ENCODE data around the gene PIGU. TPM values are rescaled to one million over a fixed set of nuclear protein-coding genes. Genes with fewer than 3 reads are reported as not detected.

The PIGU gene
- total and polyA plus RNA-seq, 2 of the 13 experiments (the other 11 are each of a cell fraction or from before 2014, with no cell fraction given) = 45.5 to 231 TPM

DNA sequence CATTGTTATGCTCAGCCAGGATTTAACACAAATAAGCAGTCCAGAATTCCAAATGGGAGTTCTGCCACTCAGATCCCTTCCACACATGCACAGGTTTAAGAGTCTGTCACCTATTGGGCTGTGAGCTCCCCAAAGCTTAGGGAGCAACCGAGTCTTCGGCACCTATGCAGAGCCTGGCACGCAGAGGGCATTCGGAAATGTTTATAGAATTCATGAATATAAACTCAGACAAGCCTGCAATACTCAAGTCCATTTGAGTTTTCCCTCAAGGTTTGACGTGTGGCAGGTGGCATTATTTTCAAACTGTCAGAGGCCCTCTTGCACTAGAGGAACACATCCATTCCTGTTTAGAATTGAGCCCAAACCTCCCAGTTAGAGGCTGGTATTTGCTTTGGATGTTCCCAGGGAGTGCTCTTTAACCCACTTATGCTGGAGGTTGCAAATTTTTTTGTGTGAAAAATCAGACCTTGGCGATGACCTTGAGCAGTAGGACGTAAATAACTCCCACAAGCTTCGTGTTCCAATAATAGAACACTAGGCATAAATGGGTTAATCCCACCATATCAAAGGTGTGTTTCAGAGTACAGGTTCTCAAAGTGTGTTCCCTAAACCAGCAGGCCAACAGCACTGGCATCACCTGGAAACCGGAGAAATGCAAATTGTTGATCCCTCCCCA is 90.3 kb downstream of the PIGU start:
- WGBS (ENCODE audit: low lambda C conversion rate) = 83% methylated on average over 9 of the region's 9 CpGs
- in situ Hi-C loops (cut with HindIII; ENCODE audit: extremely low pct_ligation_motif_present, low pct_unique_long_range_greater_than_20kb) = no loop called here
- CTCF ChIA-PET (ENCODE audit: low intra/inter-chr PET ratio, low total read pairs) = no interaction called here
- TF ChIP-seq, protein P1, sequence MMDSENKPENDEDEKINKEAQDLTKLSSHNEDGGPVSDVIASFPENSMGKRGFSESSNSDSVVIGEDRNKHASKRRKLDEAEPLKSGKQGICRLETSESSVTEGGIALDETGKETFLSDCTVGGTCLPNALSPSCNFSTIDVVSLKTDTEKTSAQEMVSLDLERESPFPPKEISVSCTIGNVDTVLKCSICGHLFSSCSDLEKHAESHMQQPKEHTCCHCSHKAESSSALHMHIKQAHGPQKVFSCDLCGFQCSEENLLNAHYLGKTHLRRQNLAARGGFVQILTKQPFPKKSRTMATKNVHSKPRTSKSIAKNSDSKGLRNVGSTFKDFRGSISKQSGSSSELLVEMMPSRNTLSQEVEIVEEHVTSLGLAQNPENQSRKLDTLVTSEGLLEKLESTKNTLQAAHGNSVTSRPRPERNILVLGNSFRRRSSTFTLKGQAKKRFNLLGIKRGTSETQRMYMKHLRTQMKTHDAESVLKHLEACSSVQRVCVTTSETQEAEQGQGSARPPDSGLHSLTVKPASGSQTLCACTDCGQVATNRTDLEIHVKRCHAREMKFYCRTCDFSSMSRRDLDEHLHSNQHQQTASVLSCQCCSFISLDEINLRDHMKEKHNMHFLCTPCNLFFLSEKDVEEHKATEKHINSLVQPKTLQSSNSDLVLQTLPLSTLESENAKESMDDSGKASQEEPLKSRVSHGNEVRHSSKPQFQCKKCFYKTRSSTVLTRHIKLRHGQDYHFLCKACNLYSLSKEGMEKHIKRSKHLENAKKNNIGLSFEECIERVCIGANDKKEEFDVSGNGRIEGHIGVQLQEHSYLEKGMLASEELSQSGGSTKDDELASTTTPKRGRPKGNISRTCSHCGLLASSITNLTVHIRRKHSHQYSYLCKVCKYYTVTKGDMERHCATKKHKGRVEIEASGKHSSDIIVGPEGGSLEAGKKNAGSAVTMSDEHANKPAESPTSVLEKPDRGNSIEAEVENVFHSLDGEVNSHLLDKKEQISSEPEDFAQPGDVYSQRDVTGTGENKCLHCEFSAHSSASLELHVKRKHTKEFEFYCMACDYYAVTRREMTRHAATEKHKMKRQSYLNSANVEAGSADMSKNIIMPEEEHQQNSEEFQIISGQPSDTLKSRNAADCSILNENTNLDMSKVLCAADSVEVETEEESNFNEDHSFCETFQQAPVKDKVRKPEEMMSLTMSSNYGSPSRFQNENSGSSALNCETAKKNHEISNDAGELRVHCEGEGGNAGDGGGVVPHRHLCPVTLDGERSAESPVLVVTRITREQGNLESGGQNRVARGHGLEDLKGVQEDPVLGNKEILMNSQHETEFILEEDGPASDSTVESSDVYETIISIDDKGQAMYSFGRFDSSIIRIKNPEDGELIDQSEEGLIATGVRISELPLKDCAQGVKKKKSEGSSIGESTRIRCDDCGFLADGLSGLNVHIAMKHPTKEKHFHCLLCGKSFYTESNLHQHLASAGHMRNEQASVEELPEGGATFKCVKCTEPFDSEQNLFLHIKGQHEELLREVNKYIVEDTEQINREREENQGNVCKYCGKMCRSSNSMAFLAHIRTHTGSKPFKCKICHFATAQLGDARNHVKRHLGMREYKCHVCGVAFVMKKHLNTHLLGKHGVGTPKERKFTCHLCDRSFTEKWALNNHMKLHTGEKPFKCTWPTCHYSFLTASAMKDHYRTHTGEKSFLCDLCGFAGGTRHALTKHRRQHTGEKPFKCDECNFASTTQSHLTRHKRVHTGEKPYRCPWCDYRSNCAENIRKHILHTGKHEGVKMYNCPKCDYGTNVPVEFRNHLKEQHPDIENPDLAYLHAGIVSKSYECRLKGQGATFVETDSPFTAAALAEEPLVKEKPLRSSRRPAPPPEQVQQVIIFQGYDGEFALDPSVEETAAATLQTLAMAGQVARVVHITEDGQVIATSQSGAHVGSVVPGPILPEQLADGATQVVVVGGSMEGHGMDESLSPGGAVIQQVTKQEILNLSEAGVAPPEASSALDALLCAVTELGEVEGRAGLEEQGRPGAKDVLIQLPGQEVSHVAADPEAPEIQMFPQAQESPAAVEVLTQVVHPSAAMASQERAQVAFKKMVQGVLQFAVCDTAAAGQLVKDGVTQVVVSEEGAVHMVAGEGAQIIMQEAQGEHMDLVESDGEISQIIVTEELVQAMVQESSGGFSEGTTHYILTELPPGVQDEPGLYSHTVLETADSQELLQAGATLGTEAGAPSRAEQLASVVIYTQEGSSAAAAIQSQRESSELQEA (CRISPR knock-in tag; IDR thresholded peaks at IDR 0.05; ENCODE audit: not compliant biosample characterization) = no peak
- TF ChIP-seq GFI1 (CRISPR knock-in tag; IDR thresholded peaks at IDR 0.05; ENCODE audit: borderline replicate concordance) (no peak), ZNF205 (CRISPR knock-in tag; IDR thresholded peaks at IDR 0.05) (no peak), DPF2 (CRISPR knock-in tag; IDR thresholded peaks at IDR 0.05; ENCODE audit: borderline replicate concordance, low read depth) (no peak), FOXM1 (CRISPR knock-in tag; IDR thresholded peaks at IDR 0.05) (no peak), ZSCAN22 (CRISPR knock-in tag; IDR thresholded peaks at IDR 0.05) (no peak), ZNF816 (CRISPR knock-in tag; IDR thresholded peaks at IDR 0.05; ENCODE audit: borderline replicate concordance) (no peak), ZBTB20 (CRISPR knock-in tag; IDR thresholded peaks at IDR 0.05; ENCODE audit: borderline replicate concordance, low read depth) (no peak)
- TF ChIP-seq, protein P2, sequence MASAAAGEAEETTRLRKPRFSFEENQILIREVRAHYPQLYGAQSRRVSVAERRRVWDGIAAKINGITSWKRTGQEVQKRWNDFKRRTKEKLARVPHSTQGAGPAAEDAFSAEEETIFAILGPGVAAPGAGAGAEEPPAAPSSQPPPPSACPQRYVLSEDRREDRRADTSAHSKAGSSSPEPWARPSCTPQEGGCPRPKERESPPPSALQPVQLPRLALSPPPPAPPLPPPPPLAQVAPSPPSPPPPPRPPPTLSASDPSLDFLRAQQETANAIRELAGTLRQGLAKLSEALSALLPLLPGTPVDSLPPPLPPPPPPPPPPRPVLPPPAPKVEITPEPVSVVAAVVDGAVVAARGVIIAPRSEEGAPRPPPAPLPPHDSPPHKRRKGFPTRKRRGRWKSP (CRISPR knock-in tag; IDR thresholded peaks at IDR 0.05) = 0 out of 2 replicates have a peak, but pooled peaks have one; percentile 20
- TF ChIP-seq, protein P3, sequence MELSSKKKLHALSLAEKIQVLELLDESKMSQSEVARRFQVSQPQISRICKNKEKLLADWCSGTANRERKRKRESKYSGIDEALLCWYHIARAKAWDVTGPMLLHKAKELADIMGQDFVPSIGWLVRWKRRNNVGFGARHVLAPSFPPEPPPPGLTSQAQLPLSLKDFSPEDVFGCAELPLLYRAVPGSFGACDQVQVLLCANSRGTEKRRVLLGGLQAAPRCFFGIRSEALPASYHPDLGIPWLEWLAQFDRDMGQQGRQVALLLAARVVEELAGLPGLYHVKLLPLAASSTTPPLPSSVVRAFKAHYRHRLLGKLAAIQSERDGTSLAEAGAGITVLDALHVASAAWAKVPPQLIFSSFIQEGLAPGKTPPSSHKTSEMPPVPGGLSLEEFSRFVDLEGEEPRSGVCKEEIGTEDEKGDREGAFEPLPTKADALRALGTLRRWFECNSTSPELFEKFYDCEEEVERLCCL (CRISPR knock-in tag; IDR thresholded peaks at IDR 0.05; ENCODE audit: borderline replicate concordance) = no peak
- TF ChIP-seq, protein P4, sequence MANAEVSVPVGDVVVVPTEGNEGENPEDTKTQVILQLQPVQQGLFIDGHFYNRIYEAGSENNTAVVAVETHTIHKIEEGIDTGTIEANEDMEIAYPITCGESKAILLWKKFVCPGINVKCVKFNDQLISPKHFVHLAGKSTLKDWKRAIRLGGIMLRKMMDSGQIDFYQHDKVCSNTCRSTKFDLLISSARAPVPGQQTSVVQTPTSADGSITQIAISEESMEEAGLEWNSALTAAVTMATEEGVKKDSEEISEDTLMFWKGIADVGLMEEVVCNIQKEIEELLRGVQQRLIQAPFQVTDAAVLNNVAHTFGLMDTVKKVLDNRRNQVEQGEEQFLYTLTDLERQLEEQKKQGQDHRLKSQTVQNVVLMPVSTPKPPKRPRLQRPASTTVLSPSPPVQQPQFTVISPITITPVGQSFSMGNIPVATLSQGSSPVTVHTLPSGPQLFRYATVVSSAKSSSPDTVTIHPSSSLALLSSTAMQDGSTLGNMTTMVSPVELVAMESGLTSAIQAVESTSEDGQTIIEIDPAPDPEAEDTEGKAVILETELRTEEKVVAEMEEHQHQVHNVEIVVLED (CRISPR knock-in tag; IDR thresholded peaks at IDR 0.05; ENCODE audit: borderline replicate concordance) = no peak

More for the DNA sequence above, 90.3 kb downstream of the PIGU start:
- Histone ChIP-seq H3K4me3 (replicated peaks in 1 of 3; ENCODE audit: insufficient read depth in 1 of 3, low read depth in 2 of 3, low read length in 3 of 3) (no peak overlapping the region), H3K27ac (ENCODE audit: extremely low read length, insufficient read depth, low read length) (peak overlapping the region; percentile 1), H2AFZ (ENCODE audit: low read length) (no peak overlapping the region), H3K36me3 (replicated peaks in 1 of 2; ENCODE audit: control insufficient read depth in 1 of 2, insufficient read depth in 2 of 2, low read length in 2 of 2) (peaks cover 17 to 56% of the 10 kb centered on the region in 2 experiments), H3K4me1 (ENCODE audit: insufficient read depth, low read length) (peaks cover 36% of the 10 kb centered on the region), H3K9ac (ENCODE audit: insufficient read depth, low read depth, low read length) (no peak overlapping the region), H4K20me1 (ENCODE audit: insufficient read depth, low read length) (no peaks in the 10 kb centered on the region), H3K27me3 (ENCODE audit: control insufficient read depth in 1 of 2, insufficient read depth in 2 of 2, low read length in 2 of 2) (no peaks in the 10 kb centered on the region), H3K9me3 (ENCODE audit: low read length) (no peaks in the 10 kb centered on the region), H3K4me2 (ENCODE audit: low read depth, low read length) (no peak overlapping the region), H3K79me2 (ENCODE audit: insufficient read depth, low read length) (no peaks in the 10 kb centered on the region)
- DNase-seq (ENCODE audit: low spot score) (peak; percentile 36), ATAC-seq (peak; percentile 46), FAIRE-seq (peak; percentile 8)
- POLR2A ChIA-PET = no interaction called here
- intact Hi-C loops (cut with micrococcal nuclease; ENCODE audit: unreplicated experiment) = no loop called here
- no TSS peak for BruUV-seq (replicated peaks)
